GM19240 (cell line): ENCODE data around the gene C4orf36.

ENCODE experiments used
- DNase-seq: peaks from one replicate; pipeline ENCODE4 v3.0.0; 2011; ENCODE audit warnings: low spot score; ENCODE audit not compliant: insufficient read length

The C4orf36 gene

DNA sequence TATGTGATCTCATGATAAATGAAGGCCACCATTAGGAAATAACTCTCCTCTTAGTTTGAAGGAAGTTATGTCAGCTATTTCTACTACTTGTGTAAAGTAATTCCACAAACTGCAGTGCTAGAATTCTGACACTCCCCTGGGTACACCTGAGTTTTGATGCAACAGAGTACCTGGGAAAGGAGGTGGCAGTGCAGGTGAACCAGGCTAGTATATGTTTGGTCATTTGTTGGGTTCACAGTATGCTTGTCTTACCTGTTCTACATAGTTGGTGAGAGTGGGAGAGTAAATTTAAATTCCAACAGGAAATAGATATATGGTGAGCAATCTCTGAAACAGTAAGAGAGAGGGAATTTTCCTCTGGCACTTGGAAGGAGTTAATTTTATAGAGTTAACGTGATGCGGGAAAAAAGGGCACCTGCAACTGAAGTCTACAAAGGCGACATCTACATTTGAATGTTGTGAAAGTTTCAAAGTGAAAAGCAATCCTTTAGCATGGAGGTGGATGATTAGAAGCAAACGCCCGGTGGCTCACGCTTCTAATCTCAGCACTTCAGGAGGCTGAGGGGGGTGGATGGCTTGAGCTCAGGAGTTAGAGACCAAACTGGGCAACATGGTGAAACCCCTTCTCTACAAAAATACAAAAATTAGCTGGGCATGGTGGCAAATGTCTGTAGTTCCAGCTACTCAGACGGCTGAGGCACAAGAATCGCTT lies 34.7 kb downstream of the C4orf36 start:
- no peak for DNase-seq

DNA sequence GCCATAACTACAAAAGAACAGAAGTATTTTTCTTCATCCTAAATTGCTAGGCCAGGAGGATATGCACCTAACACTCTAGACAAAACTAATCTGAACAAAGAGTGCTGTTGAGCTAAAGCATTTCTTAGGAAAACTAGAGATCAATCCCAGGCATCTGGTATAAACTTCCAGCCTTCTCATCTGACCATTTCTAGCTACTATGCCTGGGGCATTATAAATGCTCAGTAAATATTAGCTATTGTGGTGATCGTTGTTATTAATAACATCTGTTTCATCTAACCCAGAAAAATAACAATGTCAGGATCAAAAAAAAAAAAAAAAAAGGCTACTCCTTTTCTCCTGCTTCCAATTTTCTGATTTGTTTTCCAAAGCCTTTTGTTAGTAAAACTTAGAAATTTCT lies 35.3 kb downstream of the C4orf36 start:
- DNase-seq, result no peak

DNA sequence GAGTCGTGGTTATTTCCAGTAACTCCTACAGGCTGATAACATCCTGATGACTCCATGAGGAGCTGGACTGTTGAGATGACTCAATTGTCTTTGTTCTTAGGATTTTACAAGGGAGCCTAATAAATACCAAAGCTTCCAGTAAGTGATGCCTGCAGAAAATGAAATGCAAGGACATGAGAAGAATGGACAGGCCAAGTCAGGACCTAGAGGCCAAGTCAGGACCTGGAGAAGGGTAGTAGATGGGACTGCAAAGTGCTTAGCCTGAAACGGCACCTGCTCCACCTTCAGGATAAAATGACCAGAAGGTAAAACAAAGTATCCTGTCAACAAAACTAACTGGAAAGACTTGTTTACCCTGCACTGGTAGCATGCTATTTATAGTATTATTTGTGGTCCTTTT lies 36.6 kb downstream of the C4orf36 start:
- DNase-seq, result no peak

- DNase-seq, result no peak
These were observed 39.0 kb downstream of the C4orf36 start for GRCh38 chr4:86853209-86853608.

- no peak for DNase-seq
These were observed 43.2 kb downstream of the C4orf36 start, which contains the start of gene SLC10A6 for GRCh38 chr4:86848732-86849619. TSS of gene SLC10A6 (minus strand) at chr4:86849384. CDS start at chr4:86849115, 269 bp downstream.

GRCh38 chr4:86848136-86848535 lies 44.1 kb downstream of the C4orf36 start:
- DNase-seq, result no peak

DNA sequence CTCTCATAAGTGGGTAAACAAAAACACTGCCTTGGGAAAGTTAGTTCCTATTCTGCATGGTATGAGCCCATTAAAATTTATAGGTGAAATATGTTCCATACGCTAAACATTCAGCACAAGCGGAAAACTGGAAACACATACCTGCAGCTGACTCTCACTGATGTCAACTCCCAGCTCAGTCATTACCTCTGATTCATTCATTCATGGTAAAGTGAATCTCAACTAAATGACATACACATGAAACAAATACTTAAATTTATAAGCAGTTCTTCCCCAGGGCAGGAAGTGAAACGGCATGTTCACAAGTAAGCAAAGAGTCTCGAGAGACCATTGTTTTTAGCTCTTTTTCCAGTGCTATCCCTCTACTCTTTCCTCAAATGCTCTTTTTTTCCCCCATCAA lies 44.7 kb downstream of the C4orf36 start:
- DNase-seq, result no peak

GRCh38 chr4:86846921-86847320 lies 45.3 kb downstream of the C4orf36 start:
- no peak for DNase-seq

GRCh38 chr4:86845593-86845992 lies 46.6 kb downstream of the C4orf36 start:
- no peak for DNase-seq

DNA sequence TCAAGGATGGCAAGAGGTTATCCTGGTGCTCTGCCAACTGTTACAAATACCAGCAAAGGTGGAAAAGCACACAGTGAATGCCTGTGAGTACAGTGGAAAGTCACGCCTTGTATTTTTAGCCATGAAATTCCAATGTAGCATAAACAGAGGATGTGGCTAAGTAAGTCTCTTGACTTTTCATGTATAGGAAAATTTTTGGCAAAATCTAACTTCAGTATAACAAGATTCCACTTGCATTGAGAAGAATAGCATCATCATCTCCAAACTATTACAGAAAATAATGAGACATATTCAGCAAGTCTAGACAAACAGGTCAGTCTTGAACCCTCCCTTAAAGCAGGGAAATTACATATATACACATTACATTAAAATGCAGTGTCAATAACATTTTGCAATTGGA lies 50.9 kb downstream of the C4orf36 start:
- DNase-seq, result no peak

DNA sequence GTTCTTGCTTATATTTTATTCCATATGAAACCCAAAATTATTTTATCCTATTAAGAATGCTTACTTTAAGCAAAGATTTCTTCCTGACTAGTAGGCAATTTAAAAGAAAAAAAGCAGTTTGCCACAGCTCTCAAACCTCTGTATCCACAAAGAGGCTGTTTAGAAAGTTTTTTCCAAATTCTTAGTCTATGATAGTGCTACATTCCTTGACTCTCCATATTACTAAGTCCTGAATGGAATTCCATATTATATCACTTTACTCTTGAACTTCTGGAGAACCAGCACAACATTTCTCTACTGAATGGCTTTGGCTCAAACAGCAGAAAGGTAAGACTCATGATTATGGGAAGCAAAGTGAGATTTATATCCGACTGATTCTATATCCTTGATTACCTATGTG lies 51.4 kb downstream of the C4orf36 start:
- DNase-seq, result no peak

- no peak for DNase-seq
These were observed 54.3 kb downstream of the C4orf36 start for GRCh38 chr4:86837691-86838503.

GRCh38 chr4:86835677-86836076 lies 56.5 kb downstream of the C4orf36 start:
- DNase-seq, result no peak

DNA sequence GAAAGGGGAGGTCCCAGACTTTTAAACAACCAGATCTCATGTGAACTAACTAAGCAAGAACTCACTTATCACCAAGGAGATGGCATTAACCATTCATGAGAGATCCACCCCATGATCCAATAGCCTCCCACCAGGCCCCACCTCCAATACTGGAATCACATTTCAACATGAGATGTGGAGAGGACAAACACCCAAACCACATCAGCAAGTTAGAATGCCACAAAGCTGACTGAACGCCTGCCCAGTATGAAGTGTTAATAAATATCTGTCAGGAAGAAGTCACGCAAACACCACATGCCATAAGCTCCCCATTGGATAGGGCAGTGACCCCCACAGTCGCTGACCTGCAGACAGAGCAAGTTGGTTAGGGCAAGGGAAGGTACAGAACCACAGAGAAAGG lies 57.3 kb downstream of the C4orf36 start:
- no peak for DNase-seq

GRCh38 chr4:86833615-86834014 lies 58.6 kb downstream of the C4orf36 start:
- no peak for DNase-seq

DNA sequence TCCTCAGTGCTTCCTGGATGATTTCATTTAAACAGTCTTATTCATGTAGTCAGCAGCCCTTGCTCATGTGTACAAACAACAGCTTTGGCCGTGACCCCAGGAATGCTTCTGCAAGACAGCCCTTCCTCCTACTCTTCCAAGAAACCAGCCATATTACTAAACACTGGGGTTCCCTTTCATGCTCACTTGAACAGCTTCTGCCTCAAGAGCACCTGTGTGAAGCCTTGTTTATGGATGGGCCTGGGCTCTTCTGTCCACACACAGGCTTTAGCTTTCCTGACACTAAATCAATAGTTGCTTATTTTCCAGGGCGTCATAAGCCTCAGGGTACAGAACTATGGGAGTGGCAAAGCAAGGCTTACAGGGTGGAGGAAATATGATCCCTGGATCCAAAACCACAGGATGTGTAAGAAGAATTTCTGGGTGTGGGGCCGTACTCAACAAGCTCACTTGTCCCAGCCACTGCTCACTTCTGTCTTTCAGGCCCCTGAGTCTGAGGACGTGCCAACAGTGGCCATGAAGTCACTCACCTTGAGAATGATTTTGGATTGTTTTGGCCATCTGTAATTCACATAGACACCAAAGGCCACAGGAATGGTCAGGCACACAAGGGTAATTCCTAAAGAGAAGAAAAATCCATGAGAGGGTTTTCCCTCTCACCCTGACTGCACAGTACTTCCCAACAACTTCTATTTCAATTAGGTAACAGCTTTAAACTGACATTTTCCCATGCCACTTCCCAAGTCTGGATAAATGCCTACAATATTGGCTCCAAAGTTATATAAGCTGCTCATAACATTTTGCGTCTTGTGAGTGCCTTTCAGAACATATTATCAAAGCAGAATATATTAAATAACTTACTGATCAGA lies 60.7 kb downstream of the C4orf36 start:
- no peak for DNase-seq
